Mesenteric fat pad (tissue), 1 donor: ENCODE results near the gene TMEM233. TPM values are rescaled to one million over a fixed set of nuclear protein-coding genes. Genes with fewer than 3 reads are reported as not detected.
"Not testable (repeated sequence)": the region's sequence is repeated elsewhere in the genome, so short reads cannot be mapped to it uniquely, and the experiment has no call there.

ENCODE experiments used
- DNase-seq: peaks from one replicate; pipeline ENCODE4 v3.0.0-alpha.2; 2020; ENCODE audit warnings: low spot score
- total RNA-seq: library from RNA; stranded (reverse); fragmentation: NEBNext Ultra II Directional; extraction: Animal tissue kit (Norgen Biotek cat#: 25700); gene quantifications from one replicate; pipeline ENCODE4 v1.2.1, GENCODE V29; 2021
- donor health status: DM: yes; HTN: yes; CAD: no.

The TMEM233 gene
- total RNA-seq, 1 donor from 2014 or later = 1.3 TPM

- not testable (repeated sequence) for DNase-seq
Observed at GRCh38 chr12:119658166-119658565, 64.6 kb downstream of the TMEM233 start.

- DNase-seq = no peak
Observed at GRCh38 chr12:119659289-119659897, 65.8 kb downstream of the TMEM233 start.

- no peak for DNase-seq
Observed at GRCh38 chr12:119660076-119660475, 66.5 kb downstream of the TMEM233 start.

- no peak for DNase-seq
Observed at GRCh38 chr12:119661882-119662281, 68.3 kb downstream of the TMEM233 start.

GRCh38 chr12:119664642-119665041 is 71.1 kb downstream of the TMEM233 start:
- no peak for DNase-seq

GRCh38 chr12:119665164-119665929 is 71.8 kb downstream of the TMEM233 start:
- no peak for DNase-seq

- DNase-seq = no peak
Observed at GRCh38 chr12:119666226-119666795, 72.7 kb downstream of the TMEM233 start.

- no peak for DNase-seq
Observed at GRCh38 chr12:119666900-119667576, 73.5 kb downstream of the TMEM233 start.

- peak; percentile 98 for DNase-seq
Observed at GRCh38 chr12:119667577-119668323, 74.2 kb downstream of the TMEM233 start, which contains the start of gene PRKAB1. Gene PRKAB1, plus strand, starts transcription at chr12:119668133. Its CDS starts 112 bp downstream, at chr12:119668245.

GRCh38 chr12:119668324-119668841 is 74.8 kb downstream of the TMEM233 start:
- no peak for DNase-seq

GRCh38 chr12:119669744-119670472 is 76.3 kb downstream of the TMEM233 start:
- DNase-seq = no peak

- DNase-seq = no peak
Observed at GRCh38 chr12:119671070-119671469, 77.5 kb downstream of the TMEM233 start.

GRCh38 chr12:119672194-119672593 is 78.6 kb downstream of the TMEM233 start:
- no peak for DNase-seq

- no peak for DNase-seq
Observed at GRCh38 chr12:119673634-119674033, 80.1 kb downstream of the TMEM233 start.

GRCh38 chr12:119674560-119674959 is 81.0 kb downstream of the TMEM233 start:
- no peak for DNase-seq

GRCh38 chr12:119676022-119676421 is 82.4 kb downstream of the TMEM233 start:
- no peak for DNase-seq

GRCh38 chr12:119676573-119676972 is 83.0 kb downstream of the TMEM233 start:
- DNase-seq = no peak

GRCh38 chr12:119678459-119678858 is 84.9 kb downstream of the TMEM233 start:
- DNase-seq = no peak

GRCh38 chr12:119679081-119679480 is 85.5 kb downstream of the TMEM233 start:
- no peak for DNase-seq

GRCh38 chr12:119679490-119679889 is 85.9 kb downstream of the TMEM233 start:
- DNase-seq = no peak
